ENCODE measurements around the gene CLEC2L. TPM values are rescaled to one million over a fixed set of nuclear protein-coding genes. Genes with fewer than 3 reads are reported as not detected.

CLEC2L gene
- total RNA-seq, 1 donor from 2014 or later, result not detected

- ATAC-seq, result no peak
These were observed 34.5 kb downstream of the CLEC2L start for GRCh38 chr7:139557857-139558581.

- peak; percentile 17 for ATAC-seq
These were observed 36.0 kb downstream of the CLEC2L start for GRCh38 chr7:139559364-139560105.

GRCh38 chr7:139560199-139560598 lies 36.7 kb downstream of the CLEC2L start:
- no peak for ATAC-seq

- ATAC-seq, result no peak
These were observed 37.2 kb downstream of the CLEC2L start for GRCh38 chr7:139560678-139561077.

- no peak for ATAC-seq
These were observed 39.0 kb downstream of the CLEC2L start for GRCh38 chr7:139562491-139562890.

GRCh38 chr7:139562961-139563565 lies 39.6 kb downstream of the CLEC2L start:
- ATAC-seq, result no peak

GRCh38 chr7:139563856-139564255 lies 40.4 kb downstream of the CLEC2L start:
- no peak for ATAC-seq

- no peak for ATAC-seq
These were observed 42.6 kb downstream of the CLEC2L start for GRCh38 chr7:139566075-139566474.

GRCh38 chr7:139566736-139567646 lies 43.5 kb downstream of the CLEC2L start:
- ATAC-seq, result no peak

GRCh38 chr7:139567647-139568345 lies 44.3 kb downstream of the CLEC2L start:
- ATAC-seq, result no peak

GRCh38 chr7:139568346-139568675 lies 44.8 kb downstream of the CLEC2L start:
- ATAC-seq, result no peak

GRCh38 chr7:139568813-139569490 lies 45.5 kb downstream of the CLEC2L start:
- no peak for ATAC-seq

GRCh38 chr7:139570119-139570518 lies 46.6 kb downstream of the CLEC2L start:
- no peak for ATAC-seq

GRCh38 chr7:139570626-139571025 lies 47.1 kb downstream of the CLEC2L start:
- ATAC-seq, result no peak

GRCh38 chr7:139571190-139571589 lies 47.7 kb downstream of the CLEC2L start:
- no peak for ATAC-seq

- no peak for ATAC-seq
These were observed 48.2 kb downstream of the CLEC2L start for GRCh38 chr7:139571651-139572050.

- ATAC-seq, result no peak
These were observed 48.6 kb downstream of the CLEC2L start for GRCh38 chr7:139572071-139572470.

- ATAC-seq, result no peak
These were observed 49.4 kb downstream of the CLEC2L start for GRCh38 chr7:139572704-139573385.

- no peak for ATAC-seq
These were observed 50.4 kb downstream of the CLEC2L start for GRCh38 chr7:139573871-139574270.

- no peak for ATAC-seq
These were observed 51.3 kb downstream of the CLEC2L start for GRCh38 chr7:139574618-139575337.

All from esophagus mucosa (tissue), 1 donor.